HG03565 (cell line): ENCODE measurements around the gene CUL4A.

Experiments
- ATAC-seq: cut with Tn5 transposase; IDR thresholded peaks from one replicate; pipeline ENCODE4 v1.9.1; 2021; ENCODE audit warnings: mild to moderate bottlenecking, moderate library complexity; ENCODE audit not compliant: unreplicated experiment

Gene CUL4A

DNA sequence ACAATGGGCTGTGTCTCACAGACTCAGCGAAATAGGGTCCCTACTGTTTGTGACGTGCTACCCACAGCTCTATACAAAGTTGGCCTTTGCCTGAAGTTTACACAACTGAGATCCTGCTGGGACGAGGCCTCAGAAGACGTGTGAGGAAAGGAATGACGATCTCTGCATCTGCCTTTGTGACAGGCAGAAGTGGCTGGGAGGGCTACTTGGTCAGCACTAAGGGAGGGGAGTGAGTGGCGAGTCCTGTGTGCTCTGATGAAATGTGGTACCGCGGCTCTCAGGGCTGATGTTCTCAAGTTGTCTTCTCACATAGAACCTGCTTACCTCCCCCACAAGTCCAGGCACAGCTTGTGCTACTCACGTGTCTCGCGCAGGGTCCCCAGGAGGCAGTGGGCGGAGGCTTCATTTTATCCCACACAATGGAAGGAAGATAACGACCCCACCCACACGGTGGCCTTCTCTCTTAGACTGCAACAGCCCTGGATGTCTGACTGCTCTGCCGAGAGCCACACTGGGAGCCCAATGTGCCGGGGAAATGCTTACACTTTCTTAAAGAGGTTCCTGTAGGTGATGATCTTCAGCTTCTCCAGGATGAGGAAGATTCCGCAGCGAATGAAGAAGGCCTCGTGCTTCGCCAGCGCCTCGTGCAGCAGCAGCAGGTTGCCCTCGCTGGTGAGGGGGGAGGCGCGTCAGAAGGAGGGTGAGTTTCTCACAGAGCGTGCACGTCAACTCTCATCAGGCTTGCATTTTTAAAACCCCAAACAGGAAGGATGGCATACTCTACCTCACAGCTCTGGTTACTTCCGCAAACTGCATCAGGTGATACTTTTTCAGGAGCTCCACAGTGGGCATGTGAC is 29.8 kb upstream of the CUL4A start:
- no peak for ATAC-seq

DNA sequence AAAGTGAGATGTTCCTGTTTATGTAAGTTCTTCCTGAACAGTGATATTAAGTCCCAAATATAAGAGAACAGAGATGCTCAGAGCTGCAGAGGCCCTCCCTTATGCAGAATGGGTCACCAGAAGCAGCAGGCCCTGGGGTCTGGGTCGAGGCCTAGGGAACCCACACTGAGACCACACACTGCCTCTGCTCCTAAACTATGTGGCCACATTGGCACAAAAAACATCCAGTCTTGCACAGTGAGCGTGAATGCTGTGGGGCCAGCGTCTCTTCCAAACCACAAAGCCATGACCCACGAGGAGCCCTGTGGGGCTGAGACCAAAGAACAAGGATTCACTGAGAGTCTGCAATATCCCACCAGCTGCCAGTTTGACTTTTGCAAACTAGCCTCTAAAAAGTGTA is 27.4 kb upstream of the CUL4A start:
- ATAC-seq, result no peak

DNA sequence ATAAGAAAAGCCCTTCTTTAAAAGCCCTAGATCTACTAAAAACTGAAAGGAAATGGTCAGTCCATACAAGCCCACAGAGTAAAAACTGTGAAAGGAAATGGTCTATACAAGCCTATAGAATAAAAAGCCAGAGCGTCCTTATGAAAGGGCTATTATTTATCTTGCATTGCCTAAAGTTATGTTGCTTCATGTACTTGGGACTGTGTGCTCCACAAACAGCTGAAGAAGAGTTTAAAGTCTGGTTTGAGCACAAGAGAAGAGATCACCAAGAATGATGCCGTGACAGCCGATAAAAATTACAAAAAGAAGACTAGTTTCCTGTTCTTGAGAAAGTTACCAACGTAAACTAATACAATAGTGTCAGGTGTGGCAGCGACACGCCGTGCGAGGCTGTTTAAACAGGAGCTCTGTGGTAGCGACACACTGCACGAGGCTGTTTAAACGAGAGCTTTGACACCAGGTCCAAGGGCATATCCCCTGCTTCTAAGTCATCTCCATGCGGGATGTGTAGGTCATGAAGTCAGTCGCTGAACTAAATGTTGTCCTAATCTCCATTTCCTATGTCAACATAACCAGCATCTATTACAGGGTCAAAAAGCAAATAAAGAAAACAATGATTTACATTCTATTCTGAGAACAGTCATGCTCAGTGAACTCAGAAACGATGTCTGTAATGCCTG is 25.8 kb upstream of the CUL4A start:
- no peak for ATAC-seq

- no peak for ATAC-seq
These were observed 24.6 kb upstream of the CUL4A start for GRCh38 chr13:113184568-113185440.

DNA sequence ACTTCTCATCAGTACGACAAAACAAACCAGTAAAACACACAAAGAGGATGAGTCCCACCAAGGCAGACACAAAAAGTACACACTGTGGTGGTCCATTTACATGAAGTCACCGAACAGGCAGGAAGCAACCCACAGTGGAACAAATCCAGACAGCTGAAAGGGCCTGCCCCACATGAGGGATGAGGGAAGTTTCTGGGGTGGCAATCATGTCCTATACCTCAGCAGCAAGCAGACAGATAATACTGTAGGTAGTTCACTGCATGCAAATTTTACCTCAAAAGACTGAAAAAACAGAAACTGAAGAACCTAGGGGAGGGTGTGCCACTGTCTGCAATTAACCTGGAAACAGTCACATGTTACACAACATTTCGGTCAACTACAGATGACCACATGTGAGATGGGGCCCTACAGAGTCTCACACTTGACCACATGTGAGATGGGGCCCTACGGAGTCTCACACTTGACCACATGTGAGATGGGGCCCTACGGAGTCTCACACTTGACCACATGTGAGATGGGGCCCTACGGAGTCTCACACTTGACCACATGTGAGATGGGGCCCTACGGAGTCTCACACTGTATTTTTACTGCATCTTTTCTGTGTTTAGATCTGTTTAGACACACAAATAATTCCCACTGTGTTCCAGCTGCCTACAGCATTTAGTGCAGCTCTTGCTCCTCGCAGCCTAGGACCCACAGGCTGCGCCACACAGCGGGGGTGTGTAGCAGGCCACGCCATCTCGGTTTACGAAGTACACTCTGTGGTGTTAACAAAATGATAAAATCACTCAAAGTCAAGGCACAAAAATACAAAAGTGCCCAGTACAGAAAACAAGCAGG is 23.1 kb upstream of the CUL4A start:
- ATAC-seq, result peak; percentile 80

DNA sequence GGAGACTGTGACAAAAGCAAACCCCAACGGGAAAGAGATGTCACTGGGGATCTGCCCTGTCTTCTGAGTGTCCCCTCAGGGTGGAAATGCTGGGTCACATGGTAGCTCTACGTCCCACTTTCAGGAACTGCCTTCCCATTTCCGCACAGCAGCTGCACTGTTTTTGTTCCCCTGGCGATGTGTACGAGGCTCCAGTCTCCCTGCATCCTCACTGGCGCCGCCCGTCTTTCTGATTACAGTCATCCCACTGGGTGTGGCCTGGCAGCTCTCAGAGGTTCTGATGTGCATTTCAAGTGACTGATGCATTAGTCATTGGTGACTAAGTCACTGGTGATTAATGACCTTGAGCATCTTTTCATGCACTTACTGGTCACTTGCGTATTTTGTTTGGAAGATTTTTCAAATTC is 22.1 kb upstream of the CUL4A start:
- ATAC-seq, result no peak

DNA sequence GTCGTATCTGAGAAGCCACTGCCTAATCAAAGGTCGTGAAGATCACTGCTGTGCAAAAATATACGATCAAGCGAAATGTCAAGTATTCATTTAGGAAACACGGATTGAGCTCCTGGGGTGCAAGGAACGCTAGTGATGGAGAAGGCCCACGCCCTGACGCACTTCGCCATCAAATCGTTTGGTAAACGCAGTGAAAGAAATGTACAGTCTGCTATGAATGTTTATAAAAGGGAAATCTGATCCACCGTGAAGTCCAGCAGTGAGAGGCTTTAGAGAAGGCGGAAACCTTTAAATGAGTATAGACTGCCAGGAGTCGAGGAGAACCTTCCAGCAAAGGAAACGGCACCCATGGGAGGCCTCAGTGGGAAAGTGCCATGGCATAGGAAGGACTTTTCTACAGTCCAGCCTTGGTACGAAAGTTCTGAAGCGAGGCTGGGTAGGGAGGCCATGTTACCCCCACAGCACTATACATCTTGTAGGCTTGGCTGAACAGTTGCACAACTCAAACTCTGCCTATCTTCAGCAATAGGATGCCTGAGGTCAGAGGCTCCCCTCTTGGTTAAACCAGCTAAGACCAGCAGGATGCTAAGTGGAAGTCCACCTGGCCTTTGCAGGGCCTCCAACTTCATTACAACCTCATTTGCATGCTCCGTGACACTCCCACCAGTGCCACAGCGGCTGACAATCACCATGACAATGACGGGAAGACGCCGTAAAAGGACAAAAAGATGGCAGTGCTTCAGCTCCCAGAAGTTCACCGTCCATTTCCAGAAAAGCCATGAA is 21.3 kb upstream of the CUL4A start:
- ATAC-seq, result no peak

DNA sequence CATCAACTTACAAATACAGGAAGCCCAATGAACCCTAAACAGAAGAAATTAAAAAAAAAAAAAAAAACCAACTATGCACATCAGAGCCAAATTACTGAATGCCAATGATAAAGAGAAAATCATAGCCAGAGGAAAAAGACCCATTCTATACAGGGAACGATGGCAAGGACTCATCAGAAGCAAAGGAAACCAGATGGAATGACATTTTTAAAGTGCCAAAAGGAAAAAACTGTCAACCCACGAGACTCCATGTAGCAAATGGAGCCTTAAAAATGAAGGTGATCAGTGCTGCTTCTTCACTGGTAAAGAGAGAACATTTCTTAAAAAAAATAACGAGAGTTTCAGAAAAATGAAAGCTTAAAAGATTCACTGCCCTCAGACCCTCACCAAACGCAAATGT is 19.2 kb upstream of the CUL4A start:
- no peak for ATAC-seq

DNA sequence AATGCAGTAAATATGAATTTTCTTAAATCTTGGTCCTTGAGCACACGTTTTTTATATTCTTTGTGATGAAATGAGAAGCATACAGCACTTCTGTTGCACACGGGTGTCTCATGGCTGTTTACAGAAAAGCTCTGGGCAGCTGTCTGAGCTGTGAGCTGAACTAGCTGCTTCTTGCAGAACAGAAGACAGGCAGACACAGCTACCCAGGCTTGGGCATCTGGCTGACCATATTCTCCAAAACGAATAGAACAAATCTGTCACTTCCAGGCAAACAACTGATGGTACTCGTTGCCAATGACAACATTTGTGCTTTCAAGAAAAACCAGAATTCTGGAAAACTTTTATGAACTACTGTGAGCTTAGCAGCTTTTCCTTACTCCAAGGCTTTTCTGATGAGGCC is 17.1 kb upstream of the CUL4A start:
- no peak for ATAC-seq

- ATAC-seq, result no peak
These were observed 16.5 kb upstream of the CUL4A start for GRCh38 chr13:113192902-113193301.

DNA sequence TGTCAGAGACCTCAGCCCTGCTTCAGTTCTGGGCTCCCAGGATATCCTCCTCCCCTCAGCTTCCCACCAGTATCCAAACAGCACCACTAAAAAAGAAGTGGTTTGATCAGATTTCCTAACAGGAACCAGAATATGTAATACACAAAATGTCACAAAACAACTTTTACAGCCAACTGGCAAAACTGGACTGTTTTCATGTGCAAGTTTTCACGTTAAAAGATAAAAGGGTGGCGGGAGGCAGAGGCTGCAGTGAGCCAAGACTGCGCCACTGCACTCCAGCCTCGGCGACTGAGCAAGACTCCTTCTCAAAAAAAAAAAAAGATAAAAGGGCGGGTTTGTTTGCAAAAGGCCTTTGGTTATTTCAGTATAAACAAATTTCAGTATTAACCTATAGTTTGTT is 14.1 kb upstream of the CUL4A start:
- no peak for ATAC-seq

GRCh38 chr13:113196970-113197737 is 12.3 kb upstream of the CUL4A start:
- ATAC-seq, result no peak

- no peak for ATAC-seq
These were observed 7.6 kb upstream of the CUL4A start for GRCh38 chr13:113201815-113202214.

GRCh38 chr13:113202912-113203311 is 6.5 kb upstream of the CUL4A start:
- no peak for ATAC-seq

- no peak for ATAC-seq
These were observed 5.7 kb upstream of the CUL4A start for GRCh38 chr13:113203507-113204377.

DNA sequence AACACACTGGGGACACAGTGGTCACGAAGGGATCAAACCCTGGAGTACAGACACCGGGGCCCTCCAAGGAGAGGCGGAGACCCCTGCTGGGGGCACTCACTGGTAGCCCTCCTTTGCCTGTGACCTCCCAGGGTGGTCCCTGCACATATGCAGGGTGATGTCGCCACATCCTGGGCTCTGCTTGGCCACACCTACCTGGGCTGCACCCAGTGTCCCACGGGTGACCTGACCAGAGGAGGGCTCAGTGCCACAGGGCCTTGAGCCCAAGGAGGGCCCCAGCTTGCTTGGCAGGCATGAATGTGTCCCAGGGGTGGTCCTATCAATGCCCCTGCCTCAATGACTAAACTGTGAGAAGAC is 5.1 kb upstream of the CUL4A start:
- no peak for ATAC-seq

DNA sequence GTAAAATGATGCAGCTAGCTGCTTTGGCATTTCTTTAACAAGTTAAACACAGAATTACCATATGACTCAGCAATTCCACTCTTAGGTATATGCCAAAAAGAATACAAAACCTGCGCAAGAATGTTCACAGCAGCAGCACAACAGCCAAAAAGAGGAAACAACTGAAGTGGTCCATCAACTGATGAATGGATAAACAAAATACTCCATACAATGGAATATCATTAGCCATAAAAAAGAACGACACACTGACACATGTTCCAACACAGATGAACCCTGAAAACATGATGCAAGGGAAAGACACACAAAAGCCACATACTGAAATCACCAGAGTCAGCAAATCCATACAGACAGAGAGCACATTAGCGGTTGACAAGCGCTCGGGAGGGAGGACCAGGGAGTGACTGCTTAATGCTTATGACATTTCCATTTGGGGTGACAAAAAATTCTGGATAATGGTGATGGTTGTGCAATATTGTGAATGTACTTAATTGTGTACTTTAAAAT is 3.9 kb upstream of the CUL4A start:
- no peak for ATAC-seq

DNA sequence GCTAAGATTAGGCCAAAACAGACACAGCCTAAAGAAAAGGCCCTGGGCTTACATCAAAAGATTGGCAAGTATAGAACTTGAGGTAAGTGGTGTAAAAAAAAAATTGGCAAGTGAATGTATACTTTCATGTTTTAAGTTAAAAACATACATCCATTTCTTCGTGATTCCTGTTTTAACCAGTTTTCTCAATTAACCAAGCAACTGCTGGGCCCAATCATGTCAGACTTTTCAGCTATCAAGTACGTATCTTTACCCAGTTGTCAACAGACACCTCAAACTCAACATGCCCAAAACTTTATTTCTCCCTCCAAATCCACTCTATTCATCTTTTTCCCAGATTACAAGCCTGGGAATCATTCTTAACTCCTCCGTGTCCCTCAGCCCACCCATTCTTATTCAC is 2.0 kb upstream of the CUL4A start:
- no peak for ATAC-seq
